GM19372 (cell line): ENCODE results near the gene C17orf50.

Experiments
- ATAC-seq: cut with Tn5 transposase; IDR thresholded peaks from one replicate; pipeline ENCODE4 v1.9.1; 2021; ENCODE audit warnings: mild to moderate bottlenecking, low read depth, moderate library complexity; ENCODE audit not compliant: unreplicated experiment

The C17orf50 gene

GRCh38 chr17:35808962-35809854 lies 48.5 kb downstream of the C17orf50 start, which contains the start of gene TAF15:
Gene TAF15 (plus strand): TSS chr17:35809484. CDS start chr17:35809570, 86 bp downstream.
- peak; percentile 92 for ATAC-seq

- ATAC-seq = no peak
Observed at GRCh38 chr17:35809855-35810461, 49.3 kb downstream of the C17orf50 start.

- no peak for ATAC-seq
Observed at GRCh38 chr17:35811759-35812158, 51.1 kb downstream of the C17orf50 start.

- ATAC-seq = no peak
Observed at GRCh38 chr17:35812456-35812855, 51.8 kb downstream of the C17orf50 start.
